GM12864 (cell line): Measurements from ENCODE around the gene DYNLT2.
A peak's percentile ranks its signal among the peaks of the same experiment; 100 is the strongest.
"Not testable (repeated sequence)": the region's sequence is repeated elsewhere in the genome, so short reads cannot be mapped to it uniquely, and the experiment has no call there.

Experiments
- DNase-seq: peaks from one replicate; pipeline ENCODE4 v3.0.0-alpha.2; 2011; ENCODE audit warnings: low read depth
- H3K4me3 ChIP-seq: 2 replicates; pipeline ENCODE4 v1.5.1; 2011; ENCODE audit warnings: mild to moderate bottlenecking, low read depth, low read length, control low read depth
- CTCF ChIP-seq: IDR thresholded peaks from 2 replicates; pipeline ENCODE4 v1.5.1; 2011; ENCODE audit warnings: low read depth, mild to moderate bottlenecking, moderate library complexity, low read length, control low read depth, inconsistent platforms; ENCODE audit errors: missing control alignments

The DYNLT2 gene

GRCh38 chr6:169701311-169701953 is 49.9 kb downstream of the DYNLT2 start:
- no peak for TF ChIP-seq CTCF
- H3K4me3 ChIP-seq: peak overlapping the region; percentile 79
- DNase-seq: no peak

- no peak for DNase-seq
- TF ChIP-seq CTCF: no peak
- H3K4me3 ChIP-seq: no peak overlapping the region; the same call in 1 of the 2 replicates
Measured at GRCh38 chr6:169700296-169700695, 51.1 kb downstream of the DYNLT2 start.

GRCh38 chr6:169697115-169697514 is 54.3 kb downstream of the DYNLT2 start:
- TF ChIP-seq CTCF: peak; percentile 38

GRCh38 chr6:169695131-169695530 is 56.2 kb downstream of the DYNLT2 start:
- H3K4me3 ChIP-seq: no peak overlapping the region
- TF ChIP-seq CTCF: no peak
- DNase-seq: no peak

More at GRCh38 chr6:169697115-169697514, 54.3 kb downstream of the DYNLT2 start:
- DNase-seq, H3K4me3 ChIP-seq: not testable (repeated sequence)

GRCh38 chr6:169692516-169692915 is 58.9 kb downstream of the DYNLT2 start:
- no peak for TF ChIP-seq CTCF
- DNase-seq: no peak
- no peak overlapping the region for H3K4me3 ChIP-seq

GRCh38 chr6:169691260-169691659 is 60.1 kb downstream of the DYNLT2 start:
- TF ChIP-seq CTCF: no peak
- no peak for DNase-seq
- H3K4me3 ChIP-seq: no peak overlapping the region
